SJCRH30 (cell line): ENCODE results near the gene ZFPM1. TPM values are rescaled to one million over a fixed set of nuclear protein-coding genes. Genes with fewer than 3 reads are reported as not detected.

ENCODE experiments used
- DNase-seq, 2 experiments: peaks; one replicate each; pipeline ENCODE4 v3.0.0-alpha.2; 2015 to 2020
- H3K27ac ChIP-seq: fragments of 250-450 bp; sonication (Bioruptor Pico); 2 replicates; pipeline ENCODE4 v1.5.1; 2020; ENCODE audit warnings: mild to moderate bottlenecking, moderate library complexity
- H3K27me3 ChIP-seq: fragments of 250-450 bp; sonication (Bioruptor Pico); 2 replicates; pipeline ENCODE4 v1.5.1; 2020; ENCODE audit warnings: mild to moderate bottlenecking, moderate library complexity
- H3K36me3 ChIP-seq: fragments of 250-450 bp; sonication (Bioruptor Pico); 2 replicates; pipeline ENCODE4 v1.5.1; 2020; ENCODE audit warnings: mild to moderate bottlenecking, moderate library complexity
- H3K4me1 ChIP-seq: fragments of 250-450 bp; sonication (Bioruptor Pico); 2 replicates; pipeline ENCODE4 v1.5.1; 2020; ENCODE audit warnings: mild to moderate bottlenecking, moderate library complexity
- H3K4me3 ChIP-seq: fragments of 250-450 bp; sonication (Bioruptor Pico); 2 replicates; pipeline ENCODE4 v1.5.1; 2020; ENCODE audit warnings: mild to moderate bottlenecking, moderate library complexity
- H3K9me3 ChIP-seq: fragments of 250-450 bp; sonication (Bioruptor Pico); replicated peaks from 2 replicates; pipeline ENCODE4 v1.5.1; 2020; ENCODE audit warnings: mild to moderate bottlenecking, moderate library complexity
- total RNA-seq: library from RNA; depleted of rRNA; stranded (reverse); fragments of >200 nt; shearing (Covaris generic); gene quantifications from 2 replicates; pipeline ENCODE4 v1.2.3, GENCODE V29; 2014

The ZFPM1 gene
- total RNA-seq, 1 experiment from 2014 or later, result 0.85 TPM

DNA sequence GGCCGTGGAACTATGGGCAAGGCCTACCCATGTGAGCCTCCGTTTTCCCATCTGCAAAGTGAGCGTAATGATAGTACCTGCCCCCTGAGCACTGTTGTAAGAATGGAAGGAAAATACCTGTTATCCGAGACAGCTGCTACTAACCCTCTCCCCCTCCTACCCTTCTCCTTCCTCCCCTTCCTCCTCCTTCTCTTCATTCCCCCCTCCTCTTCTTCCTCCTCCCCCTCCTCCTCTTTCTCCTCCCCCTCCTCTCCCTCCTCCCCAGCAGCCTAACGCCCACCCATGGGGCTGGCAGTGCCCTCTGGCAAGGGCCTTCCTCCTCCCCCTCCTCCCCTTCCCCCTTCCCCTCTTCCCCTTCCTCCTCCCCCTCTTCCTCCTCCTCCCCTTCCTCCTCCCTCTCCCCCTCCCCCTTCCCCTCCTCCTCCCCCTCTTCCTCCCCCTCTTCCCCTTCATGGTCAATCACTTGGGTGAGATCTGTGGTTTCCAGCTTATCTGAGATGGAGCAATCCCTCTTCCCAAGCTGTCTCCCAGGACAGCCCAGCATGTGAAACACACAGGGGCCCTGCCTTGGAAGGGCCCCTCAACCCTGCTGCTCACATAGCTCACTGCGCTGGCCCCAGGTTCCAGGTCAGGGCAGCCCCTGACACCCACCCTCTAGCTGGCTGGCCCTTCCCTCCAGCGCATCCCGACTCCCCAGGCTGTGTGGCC lies 6.4 kb downstream of the ZFPM1 start:
- no peak for DNase-seq
- Histone ChIP-seq H3K27me3 (no peaks in the 10 kb centered on the region), H3K9me3 (no peaks in the 10 kb centered on the region), H3K27ac (no peak overlapping the region), H3K36me3 (no peaks in the 10 kb centered on the region), H3K4me1 (no peaks in the 10 kb centered on the region), H3K4me3 (no peak overlapping the region)

DNA sequence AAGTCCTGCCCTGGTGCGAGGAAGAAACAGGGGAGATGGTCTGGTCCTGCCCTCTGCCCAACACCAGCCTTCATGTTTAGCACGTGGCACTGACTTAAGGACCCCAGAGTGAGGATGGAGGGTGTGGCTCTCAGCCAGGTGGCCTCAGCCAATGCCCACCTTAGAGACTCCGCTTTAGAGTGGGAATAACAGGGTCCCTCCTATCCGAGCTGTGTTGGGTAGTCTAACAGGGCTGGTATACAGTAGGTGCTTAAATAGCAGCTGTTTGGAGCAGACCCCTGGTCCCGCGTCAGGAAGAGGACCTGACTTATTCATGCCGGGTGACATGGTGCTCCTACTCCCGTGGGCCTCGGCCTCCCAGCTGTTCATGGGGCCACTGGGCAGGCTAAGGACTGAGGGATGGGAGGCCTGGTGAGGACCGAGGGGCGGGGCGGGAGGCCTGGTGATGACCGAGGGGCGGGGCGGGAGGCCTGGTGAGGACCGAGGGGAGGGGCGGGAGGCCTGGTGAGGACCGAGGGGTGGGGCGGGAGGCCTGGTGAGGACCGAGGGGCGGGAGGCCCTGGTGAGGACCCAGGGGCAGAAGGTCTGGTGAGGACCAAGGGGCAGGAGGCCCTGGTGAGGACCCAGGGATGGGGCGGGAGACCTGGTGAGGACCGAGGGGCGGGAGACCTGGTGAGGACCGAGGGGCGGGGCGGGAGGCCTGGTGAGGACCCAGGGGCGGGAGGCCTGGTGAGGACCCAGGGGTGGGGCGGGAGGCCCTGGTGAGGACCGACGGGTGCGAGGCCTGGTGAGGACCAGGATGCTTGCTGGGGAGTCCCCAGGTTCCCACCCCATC lies 7.6 kb downstream of the ZFPM1 start:
- H3K36me3 ChIP-seq, result no peaks in the 10 kb centered on the region
- H3K9me3 ChIP-seq, result no peaks in the 10 kb centered on the region
- H3K27me3 ChIP-seq, result no peaks in the 10 kb centered on the region
- no peak overlapping the region for H3K4me3 ChIP-seq
- no peaks in the 10 kb centered on the region for H3K4me1 ChIP-seq
- H3K27ac ChIP-seq, result no peak overlapping the region
- no peak for DNase-seq

GRCh38 chr16:88461331-88462269 lies 8.5 kb downstream of the ZFPM1 start:
- no peak for DNase-seq
- Histone ChIP-seq H3K27me3 (no peaks in the 10 kb centered on the region), H3K4me3 (no peak overlapping the region), H3K9me3 (no peaks in the 10 kb centered on the region), H3K4me1 (no peaks in the 10 kb centered on the region), H3K36me3 (no peaks in the 10 kb centered on the region), H3K27ac (no peak overlapping the region)

GRCh38 chr16:88462396-88462795 lies 9.3 kb downstream of the ZFPM1 start:
- Histone ChIP-seq H3K4me3 (no peak overlapping the region), H3K27me3 (no peaks in the 10 kb centered on the region), H3K9me3 (no peaks in the 10 kb centered on the region), H3K36me3 (no peaks in the 10 kb centered on the region), H3K27ac (no peak overlapping the region), H3K4me1 (peaks cover 4% of the 10 kb centered on the region)
- no peak for DNase-seq

- no peak overlapping the region for H3K4me3 ChIP-seq
- DNase-seq, result no peak
Measured at GRCh38 chr16:88463411-88463810, 10.3 kb downstream of the ZFPM1 start.

GRCh38 chr16:88464447-88465318 lies 11.6 kb downstream of the ZFPM1 start:
- Histone ChIP-seq H3K4me1 (peaks cover 10% of the 10 kb centered on the region), H3K36me3 (no peaks in the 10 kb centered on the region), H3K27me3 (no peaks in the 10 kb centered on the region), H3K27ac (no peak overlapping the region), H3K9me3 (no peaks in the 10 kb centered on the region), H3K4me3 (no peak overlapping the region)
- no peak for DNase-seq

More at GRCh38 chr16:88463411-88463810, 10.3 kb downstream of the ZFPM1 start:
- H3K36me3 ChIP-seq, result no peaks in the 10 kb centered on the region
- no peaks in the 10 kb centered on the region for H3K27me3 ChIP-seq
- no peak overlapping the region for H3K27ac ChIP-seq
- H3K9me3 ChIP-seq, result no peaks in the 10 kb centered on the region
- peaks cover 10% of the 10 kb centered on the region for H3K4me1 ChIP-seq

- Histone ChIP-seq H3K9me3 (no peaks in the 10 kb centered on the region), H3K4me3 (no peak overlapping the region), H3K4me1 (peaks cover 10% of the 10 kb centered on the region), H3K27me3 (no peaks in the 10 kb centered on the region), H3K27ac (no peak overlapping the region), H3K36me3 (no peaks in the 10 kb centered on the region)
- no peak for DNase-seq
Measured at GRCh38 chr16:88465387-88465983, 12.4 kb downstream of the ZFPM1 start.

GRCh38 chr16:88466175-88466862 lies 13.2 kb downstream of the ZFPM1 start:
- Histone ChIP-seq H3K27me3 (no peaks in the 10 kb centered on the region), H3K4me1 (peaks cover 10% of the 10 kb centered on the region), H3K9me3 (no peaks in the 10 kb centered on the region), H3K27ac (no peak overlapping the region), H3K4me3 (no peak overlapping the region), H3K36me3 (no peaks in the 10 kb centered on the region)
- no peak for DNase-seq

GRCh38 chr16:88466949-88467348 lies 13.9 kb downstream of the ZFPM1 start:
- Histone ChIP-seq H3K27me3 (no peaks in the 10 kb centered on the region), H3K4me3 (no peak overlapping the region), H3K4me1 (peaks cover 10% of the 10 kb centered on the region), H3K9me3 (no peaks in the 10 kb centered on the region), H3K27ac (no peak overlapping the region), H3K36me3 (no peaks in the 10 kb centered on the region)
- DNase-seq, result no peak

GRCh38 chr16:88467541-88467944 lies 14.5 kb downstream of the ZFPM1 start:
- Histone ChIP-seq H3K4me3 (no peak overlapping the region), H3K9me3 (no peaks in the 10 kb centered on the region), H3K27ac (no peak overlapping the region), H3K4me1 (peaks cover 10% of the 10 kb centered on the region), H3K27me3 (no peaks in the 10 kb centered on the region), H3K36me3 (no peaks in the 10 kb centered on the region)
- peak; percentile 70 to 72 for DNase-seq

DNA sequence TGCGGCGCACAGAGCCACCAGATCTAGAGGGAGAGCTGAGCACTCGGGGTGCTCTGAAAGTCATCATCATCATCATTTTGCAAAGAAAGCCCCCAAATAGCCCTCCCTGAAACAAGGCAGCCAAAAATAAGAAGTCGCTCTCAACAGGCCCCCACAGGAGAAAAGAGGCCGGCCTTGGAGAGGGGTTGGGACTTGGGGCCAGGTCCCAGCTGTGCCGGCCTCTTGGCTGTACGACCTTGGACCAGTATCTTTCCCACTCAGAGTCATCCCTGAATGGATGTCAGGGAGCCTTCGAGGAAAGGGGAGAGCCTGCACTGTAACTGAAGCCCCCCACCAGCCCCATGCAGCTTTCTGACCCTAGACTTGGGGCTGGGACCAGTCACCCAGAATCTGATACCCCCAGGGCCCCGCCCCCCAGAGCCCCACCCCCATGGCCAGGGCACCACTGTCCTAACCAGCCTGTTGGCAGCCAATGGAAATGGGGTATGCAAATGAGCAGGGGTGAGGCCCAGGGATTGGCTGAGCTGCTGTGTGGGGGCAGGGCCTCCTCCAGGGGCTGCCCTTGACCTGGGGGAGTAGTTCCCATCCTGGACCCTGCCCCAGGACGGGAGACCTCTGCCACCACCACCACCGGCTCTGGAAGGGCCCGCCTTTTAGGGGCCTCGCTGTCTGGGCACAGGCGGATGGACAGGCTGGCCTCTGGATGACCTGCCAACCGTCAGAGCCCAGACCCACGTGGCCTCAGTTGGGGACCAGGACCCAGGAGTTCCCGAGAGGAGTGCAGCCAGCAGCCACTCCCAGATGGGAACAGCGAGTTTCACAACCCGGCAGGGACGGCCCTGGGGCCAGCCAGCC lies 15.4 kb downstream of the ZFPM1 start:
- no peaks in the 10 kb centered on the region for H3K27me3 ChIP-seq
- no peak overlapping the region for H3K27ac ChIP-seq
- no peaks in the 10 kb centered on the region for H3K9me3 ChIP-seq
- no peaks in the 10 kb centered on the region for H3K36me3 ChIP-seq
- DNase-seq, result peak; percentile 79 to 88
- H3K4me1 ChIP-seq, result peaks cover 16% of the 10 kb centered on the region
- no peak overlapping the region for H3K4me3 ChIP-seq

GRCh38 chr16:88469615-88470395 lies 16.7 kb downstream of the ZFPM1 start:
- H3K4me3 ChIP-seq, result no peak overlapping the region
- peaks cover 16% of the 10 kb centered on the region for H3K4me1 ChIP-seq
- no peak overlapping the region for H3K27ac ChIP-seq
- no peaks in the 10 kb centered on the region for H3K36me3 ChIP-seq
- no peaks in the 10 kb centered on the region for H3K9me3 ChIP-seq
- H3K27me3 ChIP-seq, result no peaks in the 10 kb centered on the region
- DNase-seq, result no peak
